H1 (cell line): Measurements from ENCODE around the gene ARL11. TPM values are rescaled to one million over a fixed set of nuclear protein-coding genes. Genes with fewer than 3 reads are reported as not detected.

Experiments used
- ATF3 ChIP-seq: IDR thresholded peaks from 2 replicates; pipeline ENCODE4 v1.6.1; 2011; ENCODE audit warnings: low read depth, mild to moderate bottlenecking, low read length; ENCODE audit not compliant: insufficient read depth
- FOSL1 ChIP-seq: IDR thresholded peaks from 2 replicates; pipeline ENCODE4 v1.6.1; 2011; ENCODE audit warnings: mild to moderate bottlenecking, low read depth, low read length, moderate library complexity; ENCODE audit not compliant: insufficient read depth
- NRF1 ChIP-seq: IDR thresholded peaks from 2 replicates; pipeline ENCODE4 v1.6.1; 2011; ENCODE audit warnings: mild to moderate bottlenecking, low read depth, low read length, improper control_type of control experiment
- TAF1 ChIP-seq: IDR thresholded peaks from 2 replicates; pipeline ENCODE4 v1.6.1; 2011; ENCODE audit warnings: mild to moderate bottlenecking, low read depth, low read length
- polyA plus RNA-seq, 7 experiments: library from polyadenylated mRNA; depleted of rRNA in 3 of 7; stranded (reverse) in 5 of 7; unstranded in 2 of 7; fragments of >200 nt in 5 of 7; fragments of 200-250 nt in 2 of 7; gene quantifications; 1 replicate in 5 of 7; 2 replicates in 1 of 7; 4 replicates in 1 of 7; pipeline versions ENCODE4 v1.2.1 to v1.2.3, GENCODE V29; 2011 to 2013; ENCODE audit warnings: missing spikeins in 2 of 7, mixed read lengths in 2 of 7
- total RNA-seq: library from RNA; stranded (reverse); fragmentation: NEBNext Ultra II Directional; extraction: Animal tissue kit (Norgen Biotek cat#: 25700); gene quantifications from 2 replicates; pipeline ENCODE4 v1.2.1, GENCODE V29; 2021

Gene ARL11
- total and polyA plus RNA-seq, 2 of the 8 experiments (the other 6 are each of a cell fraction or from before 2014, with no cell fraction given) = 0.45 to 0.52 TPM

GRCh38 chr13:49629196-49629938 is 1.1 kb downstream of the ARL11 start (continued):
- TF ChIP-seq NRF1 = no peak
- no peak for TF ChIP-seq TAF1
- no peak for TF ChIP-seq FOSL1
- no peak for TF ChIP-seq ATF3
- TF ChIP-seq, all 59 proteins: peak for 0
